Stimulated activated CD4-positive, alpha-beta T cell treated with anti-CD3 and anti-CD28 coated beads, Interleukin-15, amount 100 ng/mL, for 48 hours (primary cell): Measurements from ENCODE around the gene CADPS.

Experiments used
- DNase-seq, 2 donors: peaks; one replicate each; pipeline ENCODE4 v3.0.0-alpha.2; 2020; ENCODE audit warnings: low read depth in 2 of 2

CADPS gene

GRCh38 chr3:62749657-62750056, 125.6 kb downstream of the CADPS start:
- DNase-seq = no peak

GRCh38 chr3:62749130-62749529, 126.1 kb downstream of the CADPS start:
- no peak for DNase-seq

- no peak for DNase-seq
Measured at GRCh38 chr3:62737449-62737848, 137.8 kb downstream of the CADPS start.

GRCh38 chr3:62735510-62735909, 139.7 kb downstream of the CADPS start:
- no peak for DNase-seq

GRCh38 chr3:62732183-62732904, 142.9 kb downstream of the CADPS start:
- DNase-seq = no peak

GRCh38 chr3:62727981-62728380, 147.2 kb downstream of the CADPS start:
- no peak for DNase-seq

GRCh38 chr3:62727536-62727935, 147.7 kb downstream of the CADPS start:
- no peak for DNase-seq

- DNase-seq = no peak
Measured at GRCh38 chr3:62724503-62724902, 150.7 kb downstream of the CADPS start.

- no peak for DNase-seq
Measured at GRCh38 chr3:62723914-62724217, 151.3 kb downstream of the CADPS start.

GRCh38 chr3:62723166-62723913, 151.9 kb downstream of the CADPS start:
- no peak for DNase-seq

GRCh38 chr3:62722344-62722743, 152.9 kb downstream of the CADPS start:
- DNase-seq = no peak

- no peak for DNase-seq
Measured at GRCh38 chr3:62718515-62719320, 156.5 kb downstream of the CADPS start.

- DNase-seq = no peak
Measured at GRCh38 chr3:62718011-62718410, 157.2 kb downstream of the CADPS start.

GRCh38 chr3:62712746-62713145, 162.5 kb downstream of the CADPS start:
- DNase-seq = no peak

- DNase-seq = no peak
Measured at GRCh38 chr3:62710751-62711150, 164.5 kb downstream of the CADPS start.

GRCh38 chr3:62708638-62709373, 166.4 kb downstream of the CADPS start:
- DNase-seq = no peak

- no peak for DNase-seq
Measured at GRCh38 chr3:62705721-62706120, 169.5 kb downstream of the CADPS start.

- DNase-seq = no peak
Measured at GRCh38 chr3:62703451-62704167, 171.6 kb downstream of the CADPS start.

- DNase-seq = no peak
Measured at GRCh38 chr3:62700357-62700756, 174.9 kb downstream of the CADPS start.

- DNase-seq = no peak
Measured at GRCh38 chr3:62699728-62700127, 175.5 kb downstream of the CADPS start.

GRCh38 chr3:62696011-62696410, 179.2 kb downstream of the CADPS start:
- no peak for DNase-seq
